G401 (cell line): ENCODE data around the gene OR10H5. TPM values are rescaled to one million over a fixed set of nuclear protein-coding genes. Genes with fewer than 3 reads are reported as not detected.
A peak's percentile ranks its signal among the peaks of the same experiment; 100 is the strongest.
"Not testable (repeated sequence)": the region's sequence is repeated elsewhere in the genome, so short reads cannot be mapped to it uniquely, and the experiment has no call there.

Experiments
- DNase-seq: peaks from one replicate; pipeline ENCODE4 v3.0.0-alpha.2; 2015; ENCODE audit warnings: low spot score
- in situ Hi-C: cut with HindIII; loops from 2 replicates; pipeline ENCODE4 v1.10.0; 2016; ENCODE audit warnings: low sequenced_read_pairs, mixed read lengths
- total RNA-seq: library from RNA; depleted of rRNA; stranded (reverse); fragments of >200 nt; shearing (Covaris generic); gene quantifications from 2 replicates; pipeline ENCODE4 v1.2.3, GENCODE V29; 2014

Gene OR10H5
- total RNA-seq, 1 experiment from 2014 or later: not detected

DNA sequence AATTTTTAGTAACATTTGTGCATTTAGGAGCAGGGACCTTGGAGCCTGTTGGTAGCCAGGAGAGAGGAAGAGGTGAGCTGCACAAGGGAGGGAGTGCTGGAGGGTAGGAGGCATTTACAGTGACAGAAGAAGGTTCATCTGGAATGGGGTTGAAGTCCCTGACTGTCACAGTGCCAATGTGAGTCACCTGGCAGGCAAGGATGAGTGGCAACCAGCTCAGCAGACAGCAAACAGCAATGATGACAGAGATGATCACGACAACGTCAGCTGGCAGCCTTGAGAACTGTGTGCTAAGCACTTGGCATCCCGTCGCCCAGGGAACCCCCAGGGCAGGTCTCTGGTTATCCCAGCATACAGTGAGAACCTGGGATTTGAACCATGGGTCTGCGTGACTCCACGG, 2.6 kb downstream of the OR10H5 start:
- no peak for DNase-seq
- in situ Hi-C loops: no loop called here

DNA sequence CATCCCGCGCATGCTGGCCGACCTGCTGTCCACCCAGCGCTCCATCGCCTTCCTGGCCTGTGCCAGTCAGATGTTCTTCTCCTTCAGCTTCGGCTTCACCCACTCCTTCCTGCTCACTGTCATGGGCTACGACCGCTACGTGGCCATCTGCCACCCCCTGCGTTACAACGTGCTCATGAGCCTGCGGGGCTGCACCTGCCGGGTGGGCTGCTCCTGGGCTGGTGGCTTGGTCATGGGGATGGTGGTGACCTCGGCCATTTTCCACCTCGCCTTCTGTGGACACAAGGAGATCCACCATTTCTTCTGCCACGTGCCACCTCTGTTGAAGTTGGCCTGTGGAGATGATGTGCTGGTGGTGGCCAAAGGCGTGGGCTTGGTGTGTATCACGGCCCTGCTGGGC, 6.8 kb downstream of the OR10H5 start:
- DNase-seq, in situ Hi-C loops: not testable (repeated sequence)

DNA sequence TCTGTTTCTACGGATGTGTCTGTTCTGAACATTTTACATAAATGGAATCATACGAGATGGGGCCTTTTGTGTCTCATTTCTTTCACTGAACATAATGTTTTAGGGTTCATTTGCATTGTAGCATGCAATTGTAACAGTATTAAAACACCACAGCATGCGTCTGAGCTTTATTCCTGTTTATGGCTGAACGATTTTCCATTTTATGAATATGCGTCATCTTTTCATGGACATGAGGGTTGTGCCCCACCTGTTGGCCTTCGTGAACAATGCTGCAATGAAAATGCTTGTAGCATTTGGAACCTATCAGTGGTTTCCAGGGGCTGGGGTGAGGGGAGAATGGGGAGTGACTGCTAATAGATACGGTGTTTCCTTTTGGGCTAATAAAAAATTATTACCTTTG, 22.9 kb downstream of the OR10H5 start:
- in situ Hi-C loops: no loop called here

DNA sequence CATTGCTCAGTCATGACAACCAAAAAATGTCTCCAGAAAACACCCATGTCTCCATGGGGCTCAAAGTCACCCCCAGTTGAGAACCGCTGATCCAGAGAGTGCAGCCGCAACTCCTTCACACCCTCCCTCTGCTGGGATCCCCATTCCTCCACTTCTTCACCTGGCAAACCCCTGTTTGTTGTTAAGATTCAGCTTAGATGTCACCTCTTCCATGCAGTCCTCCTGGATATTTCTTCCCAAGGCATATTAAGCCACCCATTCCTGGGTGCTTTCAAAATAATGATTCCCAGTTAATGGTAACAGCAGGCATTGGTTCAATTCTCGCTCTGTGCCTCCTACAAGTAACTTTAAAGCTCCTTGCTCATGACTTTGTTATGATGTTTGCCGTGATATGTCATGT, 24.0 kb downstream of the OR10H5 start:
- in situ Hi-C loops: no loop called here
- no peak for DNase-seq

More for the DNA sequence above, 22.9 kb downstream of the OR10H5 start:
- peak; percentile 37 for DNase-seq

GRCh38 chr19:15812060-15812722, 24.7 kb downstream of the OR10H5 start:
- no peak for DNase-seq
- in situ Hi-C loops: no loop called here

- in situ Hi-C loops: no loop called here
- DNase-seq: no peak
Observed at GRCh38 chr19:15813916-15814315, 26.5 kb downstream of the OR10H5 start.

DNA sequence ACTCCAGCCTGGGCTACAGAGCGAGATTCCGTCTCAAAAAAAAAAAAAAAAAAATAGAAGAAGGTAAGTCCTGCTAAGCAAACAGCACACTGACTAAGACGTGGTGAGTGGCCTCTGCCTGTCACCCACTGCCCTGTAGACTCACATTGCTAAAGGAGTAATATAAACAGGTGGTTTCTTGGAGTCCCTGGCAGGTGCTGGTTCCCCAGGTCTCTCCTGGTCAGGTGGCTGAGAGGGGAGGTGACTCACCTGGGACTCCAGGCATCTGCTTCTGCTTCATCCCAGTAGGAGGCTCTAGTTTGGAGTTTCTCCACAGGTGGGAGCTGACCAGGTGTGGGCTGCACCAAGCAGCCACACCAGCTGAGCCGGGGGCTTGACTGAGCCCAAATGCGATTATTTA, 27.8 kb downstream of the OR10H5 start, which contains the start of gene OR10H1:
Gene OR10H1 (minus strand): TSS at position 359 of the 400 bp plus-strand sequence. CDS start 7,627 bp downstream, outside the sequence.
- DNase-seq: no peak
- in situ Hi-C loops: no loop called here

GRCh38 chr19:15820646-15821045, 33.2 kb downstream of the OR10H5 start:
- in situ Hi-C loops: no loop called here
- DNase-seq: no peak

DNA sequence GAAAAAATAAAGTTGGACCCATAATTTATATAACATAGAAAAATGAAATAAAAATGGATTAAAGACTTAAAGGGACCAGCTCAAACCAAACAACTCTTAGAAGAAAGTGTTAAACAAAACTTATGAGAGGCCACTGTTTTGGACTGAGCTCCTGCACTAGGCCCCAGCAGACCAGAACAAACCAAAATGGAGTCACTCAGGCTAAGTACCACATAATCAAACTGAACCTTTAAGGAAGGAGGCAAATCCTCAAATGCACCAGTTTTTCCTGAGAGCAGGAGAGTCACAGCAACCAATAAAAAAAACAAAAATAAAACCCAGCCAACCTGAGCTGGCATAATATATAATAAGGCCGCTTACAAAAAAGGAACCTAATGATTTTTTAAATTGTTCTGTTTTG, 38.3 kb downstream of the OR10H5 start:
- in situ Hi-C loops: no loop called here
- DNase-seq: no peak

GRCh38 chr19:15828121-15828610, 40.7 kb downstream of the OR10H5 start:
- in situ Hi-C loops: no loop called here
- peak; percentile 54 for DNase-seq

DNA sequence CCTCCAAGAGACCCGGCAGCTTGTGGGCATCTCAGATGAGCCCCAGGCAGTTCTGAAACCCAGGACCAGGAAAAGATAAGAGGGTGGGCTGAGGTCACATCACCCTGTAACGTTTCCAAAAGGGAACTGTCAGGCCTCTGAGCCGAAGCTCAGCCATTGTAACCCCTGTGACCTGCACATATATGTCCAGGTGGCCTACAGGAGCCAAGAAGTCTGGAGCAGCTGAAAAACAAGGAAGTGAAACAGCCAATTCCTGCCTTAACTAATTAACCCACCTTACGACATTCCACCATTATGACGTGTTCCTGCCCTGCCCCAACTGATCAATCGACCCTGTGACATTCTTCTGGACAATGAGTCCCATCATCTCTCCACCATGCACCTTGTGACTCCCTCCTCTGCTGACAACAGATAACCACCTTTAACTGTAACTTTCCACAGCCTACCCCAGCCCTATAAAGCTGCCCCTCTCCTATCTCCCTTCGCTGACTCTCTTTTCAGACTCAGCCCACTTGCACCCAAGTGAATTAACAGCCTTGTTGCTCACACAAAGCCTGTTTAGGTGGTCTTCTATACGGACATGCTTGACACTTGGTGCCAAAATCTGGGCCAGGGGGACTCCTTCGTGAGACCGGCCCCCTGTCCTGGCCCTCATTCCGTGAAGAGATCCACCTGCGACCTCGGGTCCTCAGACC, 41.3 kb downstream of the OR10H5 start:
- in situ Hi-C loops: not testable (repeated sequence)
- peak; percentile 70 for DNase-seq

DNA sequence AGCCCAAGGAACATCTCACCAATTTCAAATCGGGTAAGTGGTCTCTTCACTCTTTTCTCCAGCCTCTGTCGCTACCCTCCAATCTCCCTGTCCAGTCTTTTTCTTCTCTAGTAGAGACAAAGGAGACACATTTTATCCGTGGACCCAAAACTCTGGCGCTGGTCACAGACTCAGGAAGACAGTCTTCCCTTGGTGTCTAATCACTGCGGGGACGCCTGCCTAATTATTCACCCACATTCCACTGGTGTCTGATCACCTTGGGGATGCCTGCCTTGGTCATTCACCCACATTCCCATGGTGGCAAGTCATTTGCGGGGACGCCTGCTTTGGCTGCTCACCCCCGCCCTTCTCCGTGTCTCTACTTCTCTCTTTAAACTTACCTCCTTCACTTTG, 41.8 kb downstream of the OR10H5 start:
- no peak for DNase-seq
- in situ Hi-C loops: no loop called here

GRCh38 chr19:15829786-15830185, 42.3 kb downstream of the OR10H5 start:
- in situ Hi-C loops: no loop called here
- DNase-seq: no peak

DNA sequence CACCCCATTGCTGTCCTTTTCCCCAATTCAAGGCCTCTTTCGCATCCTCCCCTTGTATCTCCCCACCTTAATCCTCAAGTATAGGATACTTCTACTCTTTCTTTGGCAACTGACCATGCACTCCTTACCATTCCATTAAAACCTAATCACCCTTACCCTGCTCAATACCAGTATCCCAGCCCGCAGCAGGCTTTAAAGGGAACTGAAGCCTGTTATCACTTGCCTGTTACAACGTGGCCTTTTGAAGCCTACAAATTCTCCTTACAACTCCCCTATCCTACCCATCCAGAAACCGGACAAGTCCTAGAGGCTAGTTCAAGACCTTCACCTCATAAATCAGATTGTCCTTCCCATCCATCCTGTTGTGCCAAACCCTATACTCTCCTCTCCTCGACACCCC, 44.2 kb downstream of the OR10H5 start:
- in situ Hi-C loops: no loop called here
- DNase-seq: no peak

DNA sequence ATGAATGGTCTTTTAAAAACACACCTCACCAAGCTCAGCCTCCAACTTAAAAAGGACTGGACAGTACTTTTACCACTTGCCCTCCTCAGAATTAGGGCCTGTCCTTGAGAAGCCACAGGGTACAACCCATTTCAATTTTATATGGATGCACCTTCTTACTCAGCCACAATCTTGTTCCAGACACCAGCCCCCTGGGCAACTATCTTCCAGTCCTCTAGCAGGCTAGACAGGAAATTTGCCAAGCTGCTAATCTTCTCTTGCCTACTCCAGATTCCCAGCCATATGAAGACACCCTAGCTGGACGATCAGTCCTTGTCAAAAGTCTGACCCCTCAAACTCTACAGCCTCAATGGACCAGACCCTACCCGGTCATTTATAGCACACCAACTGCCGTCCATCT, 46.8 kb downstream of the OR10H5 start:
- DNase-seq: peak; percentile 12
- in situ Hi-C loops: not testable (repeated sequence)

DNA sequence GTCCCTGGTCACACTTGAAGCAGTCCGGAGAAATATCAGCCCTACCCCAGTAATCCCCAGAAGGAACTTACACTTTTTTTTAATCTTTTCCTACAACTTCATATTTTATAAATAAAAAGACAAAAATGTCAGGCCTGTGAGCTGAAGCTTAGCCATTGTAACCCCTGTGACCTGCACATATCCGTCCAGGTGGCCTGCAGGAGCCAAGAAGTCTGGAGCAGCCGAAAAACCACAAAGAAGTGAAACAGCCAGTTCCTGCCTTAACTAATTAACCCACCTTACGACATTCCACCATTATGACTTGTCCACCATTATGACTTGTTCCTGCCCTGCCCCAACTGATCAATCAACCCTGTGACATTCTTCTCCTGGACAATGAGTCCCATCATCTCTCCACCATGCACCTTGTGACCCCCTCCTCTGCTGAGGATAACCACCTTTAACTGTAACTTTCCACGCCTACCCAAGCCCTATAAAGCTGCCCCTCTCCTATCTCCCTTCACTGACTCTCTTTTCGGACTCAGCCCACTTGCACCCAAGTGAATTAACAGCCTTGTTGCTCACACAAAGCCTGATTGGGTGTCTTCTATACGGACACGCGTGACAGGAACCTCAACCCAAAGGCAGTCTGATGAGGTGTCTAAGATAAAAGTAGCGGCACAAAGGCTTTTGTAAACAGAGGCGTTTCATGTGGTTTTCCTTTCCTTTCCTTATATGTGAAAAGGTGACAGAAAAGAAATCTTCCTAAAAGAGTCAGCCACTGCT, 48.3 kb downstream of the OR10H5 start:
- in situ Hi-C loops: not testable (repeated sequence)

GRCh38 chr19:15836330-15837220, 49.1 kb downstream of the OR10H5 start:
- DNase-seq: peak; percentile 98
- in situ Hi-C loops: no loop called here

More for the DNA sequence above, 48.3 kb downstream of the OR10H5 start:
- peak; percentile 70 for DNase-seq

- in situ Hi-C loops: no loop called here
- DNase-seq: no peak
Observed at GRCh38 chr19:15837221-15837731, 49.8 kb downstream of the OR10H5 start.

DNA sequence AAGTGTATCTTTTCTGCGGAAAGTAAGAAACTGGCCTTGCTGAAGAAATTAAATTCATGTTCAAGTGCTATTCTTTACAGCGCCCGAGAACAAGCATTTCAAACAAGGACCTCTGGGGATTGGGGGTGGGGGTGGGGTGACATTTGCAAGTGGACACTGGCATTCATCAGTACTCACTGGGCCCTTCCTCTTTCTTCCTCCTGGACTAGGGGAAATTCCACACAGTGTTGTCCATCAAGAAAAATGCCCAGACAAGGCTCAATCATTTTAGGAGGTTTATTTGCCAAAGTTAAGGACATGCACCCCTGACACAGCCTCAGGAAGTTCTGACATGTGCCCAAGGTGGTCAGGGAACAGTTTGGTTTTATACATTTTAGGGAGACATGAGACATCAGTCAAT, 50.9 kb downstream of the OR10H5 start:
- in situ Hi-C loops: no loop called here
- DNase-seq: no peak
